GM18907 (cell line): ENCODE data around the gene VASP.

Experiments used
- ATAC-seq: cut with Tn5 transposase; IDR thresholded peaks from one replicate; pipeline ENCODE4 v1.9.1; 2021; ENCODE audit warnings: mild to moderate bottlenecking, moderate library complexity; ENCODE audit not compliant: unreplicated experiment

The VASP gene

GRCh38 chr19:45473682-45474605, 33.3 kb upstream of the VASP start:
- ATAC-seq, result no peak

GRCh38 chr19:45474606-45475521, 32.4 kb upstream of the VASP start:
- ATAC-seq, result no peak

- no peak for ATAC-seq
These were observed 31.6 kb upstream of the VASP start for GRCh38 chr19:45475537-45476291.

GRCh38 chr19:45476304-45476703, 31.0 kb upstream of the VASP start:
- no peak for ATAC-seq

- ATAC-seq, result no peak
These were observed 30.1 kb upstream of the VASP start for GRCh38 chr19:45477186-45477585.

GRCh38 chr19:45477713-45478453, 29.4 kb upstream of the VASP start:
- no peak for ATAC-seq

GRCh38 chr19:45478454-45479238, 28.6 kb upstream of the VASP start:
- ATAC-seq, result peak; percentile 74

- ATAC-seq, result no peak
These were observed 24.2 kb upstream of the VASP start for GRCh38 chr19:45483033-45483432.

GRCh38 chr19:45484273-45484945, 22.9 kb upstream of the VASP start:
- ATAC-seq, result no peak

GRCh38 chr19:45485305-45486077, 21.8 kb upstream of the VASP start:
- peak; percentile 89 for ATAC-seq

GRCh38 chr19:45488708-45489107, 18.6 kb upstream of the VASP start:
- ATAC-seq, result no peak

GRCh38 chr19:45489216-45489855, 17.9 kb upstream of the VASP start:
- ATAC-seq, result no peak

- no peak for ATAC-seq
These were observed 15.1 kb upstream of the VASP start for GRCh38 chr19:45492137-45492626.

- ATAC-seq, result no peak
These were observed 14.4 kb upstream of the VASP start for GRCh38 chr19:45492627-45493470.

GRCh38 chr19:45494261-45494916, 12.9 kb upstream of the VASP start:
- no peak for ATAC-seq

- ATAC-seq, result no peak
These were observed 12.1 kb upstream of the VASP start for GRCh38 chr19:45495178-45495577.
